ENCODE results near the gene AXIN1.

GRCh38 chr16:375927-376816 is 23.6 kb upstream of the AXIN1 start:
- TF ChIP-seq POLR2A (IDR thresholded peaks at IDR 0.05) (no peak), CTCF (IDR thresholded peaks at IDR 0.05) (no peak)
